IPS-20b (cell line): ENCODE measurements around the gene KLK12.

Experiments
- H3K27ac ChIP-seq: one replicate; pipeline ENCODE4 v1.5.1; 2013; ENCODE audit warnings: low read length
- H3K27me3 ChIP-seq: 2 replicates; pipeline ENCODE4 v1.6.1; 2013; ENCODE audit warnings: mild to moderate bottlenecking, low read length, inconsistent platforms; ENCODE audit not compliant: insufficient read depth
- H3K36me3 ChIP-seq: 2 replicates; pipeline ENCODE4 v1.6.1; 2013; ENCODE audit warnings: low read depth, mild to moderate bottlenecking, inconsistent platforms, low read length, moderate library complexity; ENCODE audit not compliant: insufficient read depth
- H3K4me1 ChIP-seq: 2 replicates; pipeline ENCODE4 v1.6.1; 2013; ENCODE audit warnings: mild to moderate bottlenecking, control low read depth, inconsistent platforms, low read length, moderate library complexity; ENCODE audit not compliant: insufficient read depth
- H3K4me3 ChIP-seq: 2 replicates; pipeline ENCODE4 v1.5.1; 2013; ENCODE audit warnings: mild to moderate bottlenecking, low read length, inconsistent platforms
- H3K9ac ChIP-seq: 2 replicates; pipeline ENCODE4 v1.6.1; 2013; ENCODE audit warnings: low read depth, mild to moderate bottlenecking, inconsistent platforms, low read length, moderate library complexity
- H3K9me3 ChIP-seq: 2 replicates; pipeline ENCODE4 v1.6.1; 2013; ENCODE audit warnings: mild to moderate bottlenecking, low read depth, low read length, inconsistent platforms; ENCODE audit not compliant: insufficient read depth

KLK12 gene

GRCh38 chr19:51043497-51043896 lies 8.7 kb upstream of the KLK12 start:
- Histone ChIP-seq H3K4me3 (no peak overlapping the region), H3K4me1 (peaks cover 6% of the 10 kb centered on the region; the same call in 1 of the 2 replicates), H3K27me3 (no peaks in the 10 kb centered on the region), H3K9ac (no peak overlapping the region), H3K27ac (no peak overlapping the region), H3K36me3 (no peaks in the 10 kb centered on the region), H3K9me3 (no peaks in the 10 kb centered on the region)

- peaks cover 1% of the 10 kb centered on the region; the same call in 1 of the 2 replicates for H3K27me3 ChIP-seq
- H3K9me3 ChIP-seq, result no peaks in the 10 kb centered on the region
- H3K4me1 ChIP-seq, result no peaks in the 10 kb centered on the region; the same call in 1 of the 2 replicates
- H3K36me3 ChIP-seq, result no peaks in the 10 kb centered on the region
- no peak overlapping the region for H3K4me3 ChIP-seq
- H3K27ac ChIP-seq, result no peak overlapping the region
- no peak overlapping the region for H3K9ac ChIP-seq
Observed at GRCh38 chr19:51040151-51040550, 5.3 kb upstream of the KLK12 start.

- no peak overlapping the region for H3K27ac ChIP-seq
- H3K36me3 ChIP-seq, result no peaks in the 10 kb centered on the region
- H3K9me3 ChIP-seq, result no peaks in the 10 kb centered on the region
- peaks cover 3% of the 10 kb centered on the region; the same call in 1 of the 2 replicates for H3K27me3 ChIP-seq
- H3K4me3 ChIP-seq, result no peak overlapping the region
- H3K9ac ChIP-seq, result no peak overlapping the region
- H3K4me1 ChIP-seq, result no peaks in the 10 kb centered on the region; the same call in 1 of the 2 replicates
Observed at GRCh38 chr19:51036519-51036918, 1.7 kb upstream of the KLK12 start.

GRCh38 chr19:51031880-51032225 lies 2.9 kb downstream of the KLK12 start:
- peaks cover 3% of the 10 kb centered on the region; the same call in 1 of the 2 replicates for H3K27me3 ChIP-seq
- H3K36me3 ChIP-seq, result no peaks in the 10 kb centered on the region
- no peaks in the 10 kb centered on the region; the same call in 1 of the 2 replicates for H3K4me1 ChIP-seq
- no peak overlapping the region for H3K27ac ChIP-seq
- H3K4me3 ChIP-seq, result no peak overlapping the region
- H3K9ac ChIP-seq, result no peak overlapping the region
- H3K9me3 ChIP-seq, result no peaks in the 10 kb centered on the region

- no peaks in the 10 kb centered on the region for H3K9me3 ChIP-seq
- H3K4me1 ChIP-seq, result no peaks in the 10 kb centered on the region
- H3K4me3 ChIP-seq, result no peak overlapping the region
Observed at GRCh38 chr19:51031220-51031879, 3.5 kb downstream of the KLK12 start.

GRCh38 chr19:51030631-51031030 lies 4.2 kb downstream of the KLK12 start:
- Histone ChIP-seq H3K4me3 (no peak overlapping the region), H3K27me3 (peaks cover 3% of the 10 kb centered on the region; the same call in 1 of the 2 replicates), H3K27ac (no peak overlapping the region), H3K4me1 (no peaks in the 10 kb centered on the region), H3K36me3 (no peaks in the 10 kb centered on the region), H3K9me3 (no peaks in the 10 kb centered on the region), H3K9ac (no peak overlapping the region)

More at GRCh38 chr19:51031220-51031879, 3.5 kb downstream of the KLK12 start:
- H3K9ac ChIP-seq, result no peak overlapping the region
- H3K27me3 ChIP-seq, result peaks cover 3% of the 10 kb centered on the region; the same call in 1 of the 2 replicates
- H3K27ac ChIP-seq, result no peak overlapping the region
- no peaks in the 10 kb centered on the region for H3K36me3 ChIP-seq

- H3K9me3 ChIP-seq, result no peaks in the 10 kb centered on the region
- peaks cover 4% of the 10 kb centered on the region; the same call in 1 of the 2 replicates for H3K4me1 ChIP-seq
- H3K4me3 ChIP-seq, result no peak overlapping the region
- no peak overlapping the region for H3K9ac ChIP-seq
- no peaks in the 10 kb centered on the region for H3K27me3 ChIP-seq
- H3K27ac ChIP-seq, result no peak overlapping the region
- no peaks in the 10 kb centered on the region for H3K36me3 ChIP-seq
Observed at GRCh38 chr19:51029718-51030117, 5.1 kb downstream of the KLK12 start.

- Histone ChIP-seq H3K9me3 (no peaks in the 10 kb centered on the region), H3K4me3 (no peak overlapping the region), H3K9ac (no peak overlapping the region), H3K36me3 (no peaks in the 10 kb centered on the region), H3K4me1 (peaks cover 4% of the 10 kb centered on the region; the same call in 1 of the 2 replicates), H3K27me3 (no peaks in the 10 kb centered on the region), H3K27ac (no peak overlapping the region)
Observed at GRCh38 chr19:51027873-51028272, 6.9 kb downstream of the KLK12 start.

- Histone ChIP-seq H3K27ac (no peak overlapping the region), H3K9ac (no peak overlapping the region), H3K27me3 (no peaks in the 10 kb centered on the region), H3K36me3 (no peaks in the 10 kb centered on the region), H3K4me3 (no peak overlapping the region), H3K4me1 (peaks cover 4% of the 10 kb centered on the region; the same call in 1 of the 2 replicates), H3K9me3 (no peaks in the 10 kb centered on the region)
Observed at GRCh38 chr19:51027126-51027806, 7.5 kb downstream of the KLK12 start.

GRCh38 chr19:51026554-51026831 lies 8.3 kb downstream of the KLK12 start, which contains the start of gene KLK11:
Gene KLK11, minus strand, starts transcription at chr19:51026616. Its CDS starts 985 bp downstream, at chr19:51025631.
- Histone ChIP-seq H3K27me3 (no peaks in the 10 kb centered on the region), H3K4me1 (peaks cover 4% of the 10 kb centered on the region; the same call in 1 of the 2 replicates), H3K36me3 (no peaks in the 10 kb centered on the region), H3K9me3 (no peaks in the 10 kb centered on the region), H3K27ac (no peak within 1 kb of the TSS), H3K9ac (no peak within 1 kb of the TSS), H3K4me3 (no peak within 1 kb of the TSS)

- no peak overlapping the region for H3K9ac ChIP-seq
- H3K27me3 ChIP-seq, result no peaks in the 10 kb centered on the region
- no peak overlapping the region for H3K4me3 ChIP-seq
- peaks cover 7% of the 10 kb centered on the region; the same call in 1 of the 2 replicates for H3K4me1 ChIP-seq
- H3K27ac ChIP-seq, result no peak overlapping the region
- H3K9me3 ChIP-seq, result no peaks in the 10 kb centered on the region
- H3K36me3 ChIP-seq, result no peaks in the 10 kb centered on the region
Observed at GRCh38 chr19:51025809-51026553, 8.8 kb downstream of the KLK12 start.
